NOMO-1 treated with dmso at 0.1 percent for 144 hours (cell line): ENCODE data around the gene UVRAG.

Source experiments
- DNase-seq: peaks from one replicate; lab custom pipeline; 2025; ENCODE audit not compliant: unreplicated experiment; lab: John Stamatoyannopoulos, UW

The UVRAG gene

DNA sequence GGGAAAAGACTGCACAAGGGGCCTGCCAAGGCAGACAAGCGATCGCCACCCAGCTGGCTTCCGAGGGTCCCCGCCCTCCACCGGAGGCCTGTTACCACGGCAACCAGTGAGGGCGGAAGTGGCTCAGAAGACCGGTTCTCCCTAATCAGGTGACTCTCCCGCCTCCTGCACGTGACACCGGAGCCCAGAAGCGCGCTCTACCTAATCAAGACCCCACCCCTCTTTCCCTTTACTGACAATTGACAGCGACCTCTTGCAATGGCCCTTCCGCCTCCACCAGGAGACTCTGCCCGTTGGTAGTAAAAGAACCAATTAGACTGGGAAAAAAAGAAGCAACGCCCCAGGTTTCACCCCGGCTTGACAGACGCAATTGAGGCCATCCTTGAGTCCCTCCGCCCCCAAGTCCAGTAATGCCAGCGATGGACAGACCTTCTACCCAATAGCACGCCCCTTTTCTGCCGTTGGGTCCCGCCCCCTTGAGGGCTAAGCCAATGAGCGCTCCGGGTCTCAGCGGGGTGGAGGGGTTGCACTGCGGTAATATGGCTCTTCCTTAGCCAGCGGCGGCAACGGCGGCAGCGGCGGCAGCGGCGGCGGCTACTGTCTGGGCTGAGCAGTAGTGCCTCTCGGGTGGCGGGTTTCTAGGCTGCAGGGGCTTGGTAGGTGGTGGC, at the start of gene UVRAG:
Gene UVRAG (plus strand): TSS at position 534 of the 668 bp plus-strand sequence. CDS start 198 bp downstream, outside the sequence.
- peak; percentile 98 for DNase-seq

DNA sequence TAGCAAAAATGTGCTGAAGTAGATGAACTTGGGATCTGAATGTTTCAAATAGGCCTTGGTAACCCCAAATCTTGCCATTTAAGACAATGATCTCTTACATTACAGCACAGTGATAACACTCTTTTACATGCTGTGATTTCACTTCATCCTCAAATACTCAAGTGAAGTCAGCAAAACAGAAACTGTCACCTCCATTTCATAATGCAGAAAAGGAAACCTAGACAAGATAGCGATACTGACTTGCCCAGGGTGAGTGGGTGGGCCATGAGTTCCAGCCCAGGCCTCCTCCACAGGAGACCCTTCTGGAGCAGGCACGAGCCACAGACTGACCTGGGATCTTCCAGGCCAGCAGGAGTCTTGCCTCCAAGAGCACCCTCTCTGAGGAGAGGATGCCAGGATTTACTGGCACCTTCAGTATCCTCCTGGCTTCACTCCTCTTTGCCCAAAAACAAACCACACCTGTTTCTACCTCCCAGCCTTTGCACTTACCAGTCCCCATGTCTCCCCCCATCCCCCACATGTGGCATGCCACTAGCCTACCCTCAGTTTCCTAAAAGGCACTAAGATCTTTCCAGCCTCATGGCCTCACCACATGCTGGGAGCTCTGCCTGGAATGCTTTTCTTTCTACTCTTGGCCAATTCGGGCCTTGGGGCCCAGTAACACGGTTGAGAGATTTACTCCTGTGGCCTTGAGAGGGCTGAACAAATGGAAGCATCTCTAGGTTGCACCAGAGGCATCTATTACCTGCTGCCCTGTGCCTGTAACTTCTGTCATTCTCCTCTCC, 48.4 kb upstream of the UVRAG start:
- DNase-seq, result no peak

GRCh38 chr11:75767228-75767572, 47.8 kb upstream of the UVRAG start:
- DNase-seq, result no peak

GRCh38 chr11:75767793-75768111, 47.3 kb upstream of the UVRAG start:
- DNase-seq, result no peak

- DNase-seq, result peak; percentile 70
Observed at GRCh38 chr11:75768112-75768908, 46.7 kb upstream of the UVRAG start, which contains the start of gene DGAT2. DGAT2 (plus strand) TSS chr11:75768778; CDS start chr11:75768992, 214 bp downstream.

DNA sequence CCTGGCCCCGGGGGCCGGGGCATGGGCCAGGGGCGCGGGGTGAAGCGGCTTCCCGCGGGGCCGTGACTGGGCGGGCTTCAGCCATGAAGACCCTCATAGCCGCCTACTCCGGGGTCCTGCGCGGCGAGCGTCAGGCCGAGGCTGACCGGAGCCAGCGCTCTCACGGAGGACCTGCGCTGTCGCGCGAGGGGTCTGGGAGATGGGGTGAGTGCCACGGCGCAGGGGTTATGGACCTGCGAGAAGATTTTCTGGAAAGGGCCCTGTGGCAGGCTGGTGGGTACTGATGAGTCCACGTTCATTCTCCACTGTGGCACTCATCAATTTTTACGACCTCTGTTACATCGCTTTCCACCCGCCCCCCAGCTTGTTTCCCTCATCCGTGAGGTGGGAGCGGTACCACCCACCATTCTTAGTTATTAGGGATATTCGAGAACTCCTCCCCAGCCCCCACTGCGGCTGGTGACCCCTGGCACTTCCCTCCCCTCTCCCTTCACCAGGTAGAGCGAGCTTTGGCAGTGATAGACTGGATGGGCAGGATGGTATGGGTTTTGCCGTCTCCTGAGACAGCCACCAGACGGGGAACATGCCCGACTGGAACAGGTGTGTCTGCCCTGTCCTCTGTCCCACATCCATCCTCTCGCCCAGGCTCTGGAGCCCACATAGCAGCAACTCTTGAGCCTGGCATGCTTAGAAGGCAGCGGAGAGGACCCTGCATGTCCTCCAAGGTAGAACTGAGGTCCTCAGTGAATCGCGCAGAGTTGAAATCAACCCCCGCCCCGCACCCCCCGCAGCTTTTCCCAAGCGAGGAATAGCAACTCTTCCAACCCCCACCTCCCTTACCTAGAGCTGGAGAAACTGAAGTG, 45.9 kb upstream of the UVRAG start:
- no peak for DNase-seq

DNA sequence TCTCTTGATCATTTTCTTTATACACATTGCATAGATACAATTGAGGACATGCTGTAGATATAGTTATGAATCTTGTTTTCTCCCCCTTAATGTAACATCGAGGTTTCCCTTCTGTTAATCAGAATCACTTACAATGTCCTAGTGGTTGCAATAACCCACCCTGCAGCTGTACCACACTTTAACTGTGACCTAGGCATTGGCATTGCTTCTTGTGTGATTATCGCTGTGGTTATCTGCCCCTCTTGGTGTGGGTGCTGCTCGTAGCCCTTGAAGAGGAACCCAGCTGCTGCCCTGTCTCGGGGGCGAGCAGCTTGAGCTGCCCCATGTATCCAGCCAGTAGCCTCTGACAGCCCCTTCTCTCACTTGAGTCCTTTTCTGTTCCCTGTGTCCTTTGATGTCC, 44.9 kb upstream of the UVRAG start:
- no peak for DNase-seq

- DNase-seq, result peak; percentile 85
Observed at GRCh38 chr11:75771646-75772410, 43.2 kb upstream of the UVRAG start.

DNA sequence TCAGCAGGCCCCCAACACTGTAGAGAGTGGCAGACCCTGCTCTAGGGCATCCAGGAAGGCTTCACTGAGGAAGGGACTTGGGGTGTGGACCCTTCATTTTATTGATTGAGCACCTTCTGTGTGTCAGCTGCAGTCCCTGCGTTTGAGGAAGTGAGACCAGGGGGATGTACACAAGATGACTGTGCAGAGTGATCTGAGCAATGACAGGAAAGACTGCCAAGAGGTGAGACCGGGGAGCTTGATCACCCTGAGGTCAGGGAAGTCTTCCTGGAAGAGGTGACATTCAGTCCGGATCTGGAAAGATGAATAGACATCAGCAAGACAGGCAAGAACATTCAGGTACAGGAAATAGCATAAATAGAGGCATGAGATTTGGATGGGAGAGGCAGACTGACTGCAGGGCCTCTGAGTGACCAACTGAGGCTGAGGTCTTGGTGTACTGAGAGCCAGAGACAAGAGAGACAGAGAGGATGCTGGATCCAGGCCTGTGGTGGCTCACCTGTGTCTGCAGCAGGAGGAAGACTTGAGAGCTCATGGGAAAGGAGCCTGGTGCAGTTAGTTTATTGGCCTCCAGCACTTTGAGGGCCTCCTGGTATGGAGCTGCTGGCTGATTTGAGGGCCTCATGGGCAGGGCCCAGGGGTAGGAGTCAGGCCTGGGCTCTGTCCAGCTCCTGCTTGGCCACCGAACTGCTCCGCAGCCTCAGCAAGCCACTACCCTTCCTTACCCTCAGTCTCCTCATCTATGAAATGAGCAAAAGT, 41.2 kb upstream of the UVRAG start:
- peak; percentile 74 for DNase-seq

DNA sequence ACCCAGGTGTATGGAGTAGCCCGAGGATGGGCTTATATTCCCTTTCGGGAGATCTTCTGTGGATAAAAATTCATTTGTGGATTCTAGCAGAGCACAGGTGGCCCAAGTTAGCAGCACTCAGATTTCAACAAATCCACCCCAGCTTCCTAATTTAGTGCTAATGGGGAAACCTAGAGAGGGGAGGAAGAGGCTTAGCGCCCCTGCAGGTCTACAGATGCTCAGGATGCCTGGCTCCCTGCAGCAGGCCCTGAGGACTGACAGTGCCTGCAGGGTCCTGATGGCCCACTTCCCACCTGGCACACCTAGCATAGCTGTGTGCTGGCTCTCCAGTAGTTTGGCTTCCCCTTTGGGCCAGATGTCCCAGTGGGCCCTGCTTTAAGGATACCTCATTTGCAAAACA, 40.0 kb upstream of the UVRAG start:
- no peak for DNase-seq

DNA sequence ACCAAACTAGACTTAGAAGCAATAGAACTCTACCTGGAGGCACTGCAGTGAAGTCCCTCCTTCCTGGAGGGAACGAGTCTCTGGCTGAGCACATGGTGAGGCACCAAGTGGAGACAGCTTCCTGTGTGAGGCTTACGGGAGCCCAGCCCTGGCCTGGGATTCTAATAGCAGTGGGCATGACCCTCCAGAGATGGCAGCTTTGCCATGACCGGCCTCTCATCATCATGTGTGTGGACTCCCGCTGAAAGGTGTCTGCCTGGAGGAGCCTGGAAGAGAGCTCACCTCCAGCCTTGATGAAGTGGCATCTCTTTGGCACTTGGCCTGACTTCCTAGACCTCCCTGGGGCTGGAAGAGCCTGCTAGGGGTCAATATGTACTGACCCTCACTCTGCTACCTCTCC, 38.5 kb upstream of the UVRAG start:
- DNase-seq, result no peak

GRCh38 chr11:75777461-75778110, 37.4 kb upstream of the UVRAG start:
- DNase-seq, result peak; percentile 43

DNA sequence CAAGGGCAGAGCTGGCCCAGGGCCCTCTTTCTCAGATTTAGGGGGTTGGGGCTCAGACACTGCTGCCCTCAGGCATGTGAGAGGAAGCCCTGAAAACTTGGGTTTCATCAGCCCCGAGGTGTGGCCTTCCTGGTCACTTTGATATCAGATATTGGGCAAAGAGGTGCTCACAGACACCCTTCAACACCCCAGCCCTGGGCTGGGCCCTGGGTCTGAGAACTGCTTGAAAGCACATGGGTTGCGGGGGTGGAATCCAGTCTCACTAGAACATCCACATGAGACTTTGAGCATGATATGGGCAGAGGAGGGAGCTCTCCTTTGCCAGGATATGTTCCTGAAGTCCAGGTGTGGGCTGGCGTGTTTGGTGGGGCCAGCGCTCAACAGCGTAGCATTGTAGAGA, 36.0 kb upstream of the UVRAG start:
- DNase-seq, result no peak

DNA sequence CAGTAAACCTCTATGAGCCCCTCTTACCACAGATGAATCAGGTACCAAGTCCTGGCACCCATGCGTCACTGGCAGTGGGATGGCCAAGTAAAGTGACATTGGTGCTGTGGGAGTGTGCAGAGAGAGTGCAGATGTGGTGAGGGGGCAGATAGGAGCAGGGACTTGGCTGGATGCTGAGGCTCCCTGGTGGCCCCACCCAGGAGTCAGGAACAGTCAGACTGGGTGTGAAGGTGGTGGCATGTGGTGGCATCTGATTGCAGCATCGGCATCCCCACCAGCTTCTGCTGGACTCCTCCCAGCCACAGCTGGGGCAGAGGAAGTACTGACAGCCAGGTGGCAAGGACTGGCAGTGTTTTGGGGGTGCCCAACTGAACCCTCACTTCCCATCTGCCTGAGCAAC, 35.0 kb upstream of the UVRAG start:
- no peak for DNase-seq

GRCh38 chr11:75780888-75781287, 34.1 kb upstream of the UVRAG start:
- DNase-seq, result no peak

DNA sequence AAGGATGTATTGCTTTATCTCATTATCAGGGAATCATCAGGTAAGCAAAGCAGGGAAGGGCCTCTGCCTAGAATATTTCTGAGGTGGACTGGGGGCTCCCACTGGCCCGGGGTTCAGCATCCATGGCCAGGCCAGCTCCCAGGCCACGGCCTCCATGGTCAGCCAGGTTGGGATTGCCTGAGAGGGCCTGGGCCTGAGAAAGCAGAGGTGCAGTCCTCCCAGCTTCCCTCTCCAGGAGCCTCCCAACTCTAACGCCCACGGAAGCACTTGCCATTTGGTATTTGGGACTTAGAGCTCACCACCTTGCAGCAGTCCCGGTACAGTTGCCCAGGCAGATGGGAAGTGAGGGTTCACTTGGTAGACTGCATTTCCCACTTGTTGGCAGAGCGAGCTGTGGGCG, 33.7 kb upstream of the UVRAG start:
- no peak for DNase-seq

GRCh38 chr11:75781831-75782230, 33.2 kb upstream of the UVRAG start:
- no peak for DNase-seq

- no peak for DNase-seq
Observed at GRCh38 chr11:75782540-75783263, 32.3 kb upstream of the UVRAG start.
